Esophagus squamous epithelium (tissue), 4 donors: ENCODE data around the gene SMTN.

ENCODE experiments used
- POLR2A ChIP-seq, 4 donors: fragments of 450-650 bp; IDR thresholded peaks; one replicate each; pipeline ENCODE4 v1.6.1; 2017; ENCODE audit warnings: antibody characterized with exemption in 4 of 4, mild to moderate bottlenecking in 4 of 4, moderate library complexity in 3 of 4
- TF ChIP-seq, protein P1 (sequence below), 6 experiments: fragments of 450-650 bp in 4 of 6; fragments of 200-600 bp in 2 of 6; sonication (generic) in 2 of 6; IDR thresholded peaks; one replicate each; pipeline ENCODE4 v1.5.1; 2016 to 2019; ENCODE audit warnings: antibody characterized with exemption in 6 of 6, mild to moderate bottlenecking in 4 of 6, moderate library complexity in 4 of 6

DNA sequence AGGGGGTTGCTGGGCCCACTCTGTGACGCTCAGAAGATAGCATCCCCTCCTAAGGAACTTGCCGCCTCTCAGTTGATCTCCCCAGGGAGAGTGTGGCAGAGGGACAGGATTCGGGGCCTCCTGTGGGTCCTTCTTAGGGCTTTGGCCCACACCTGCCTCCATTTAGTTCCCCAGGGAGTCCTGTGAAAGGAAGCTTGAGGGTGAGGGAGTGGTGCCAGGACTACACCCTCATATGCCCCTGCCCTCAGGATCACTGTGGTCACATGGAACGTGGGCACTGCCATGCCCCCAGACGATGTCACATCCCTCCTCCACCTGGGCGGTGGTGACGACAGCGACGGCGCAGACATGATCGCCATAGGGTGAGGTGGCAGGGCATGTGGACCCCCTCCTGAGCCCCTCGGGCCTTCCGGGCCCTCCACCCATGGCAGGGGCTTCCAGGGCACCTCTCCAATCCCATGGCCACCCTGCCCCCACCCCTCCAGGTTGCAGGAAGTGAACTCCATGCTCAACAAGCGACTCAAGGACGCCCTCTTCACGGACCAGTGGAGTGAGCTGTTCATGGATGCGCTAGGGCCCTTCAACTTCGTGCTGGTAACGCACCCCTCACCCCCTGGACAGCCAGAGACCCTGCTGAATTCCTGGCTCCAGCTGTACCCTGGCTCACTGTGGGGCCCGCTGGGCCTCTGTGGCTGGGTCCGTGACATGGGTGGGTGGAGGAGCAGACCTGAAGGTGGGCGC is 45.2 kb downstream of the SMTN start:
- TF ChIP-seq, protein P1, sequence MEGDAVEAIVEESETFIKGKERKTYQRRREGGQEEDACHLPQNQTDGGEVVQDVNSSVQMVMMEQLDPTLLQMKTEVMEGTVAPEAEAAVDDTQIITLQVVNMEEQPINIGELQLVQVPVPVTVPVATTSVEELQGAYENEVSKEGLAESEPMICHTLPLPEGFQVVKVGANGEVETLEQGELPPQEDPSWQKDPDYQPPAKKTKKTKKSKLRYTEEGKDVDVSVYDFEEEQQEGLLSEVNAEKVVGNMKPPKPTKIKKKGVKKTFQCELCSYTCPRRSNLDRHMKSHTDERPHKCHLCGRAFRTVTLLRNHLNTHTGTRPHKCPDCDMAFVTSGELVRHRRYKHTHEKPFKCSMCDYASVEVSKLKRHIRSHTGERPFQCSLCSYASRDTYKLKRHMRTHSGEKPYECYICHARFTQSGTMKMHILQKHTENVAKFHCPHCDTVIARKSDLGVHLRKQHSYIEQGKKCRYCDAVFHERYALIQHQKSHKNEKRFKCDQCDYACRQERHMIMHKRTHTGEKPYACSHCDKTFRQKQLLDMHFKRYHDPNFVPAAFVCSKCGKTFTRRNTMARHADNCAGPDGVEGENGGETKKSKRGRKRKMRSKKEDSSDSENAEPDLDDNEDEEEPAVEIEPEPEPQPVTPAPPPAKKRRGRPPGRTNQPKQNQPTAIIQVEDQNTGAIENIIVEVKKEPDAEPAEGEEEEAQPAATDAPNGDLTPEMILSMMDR (IDR thresholded peaks at IDR 0.05): no peak
- TF ChIP-seq POLR2A (IDR thresholded peaks at IDR 0.05): no peak
